ENCODE results near the gene UBR1.

The UBR1 gene

DNA sequence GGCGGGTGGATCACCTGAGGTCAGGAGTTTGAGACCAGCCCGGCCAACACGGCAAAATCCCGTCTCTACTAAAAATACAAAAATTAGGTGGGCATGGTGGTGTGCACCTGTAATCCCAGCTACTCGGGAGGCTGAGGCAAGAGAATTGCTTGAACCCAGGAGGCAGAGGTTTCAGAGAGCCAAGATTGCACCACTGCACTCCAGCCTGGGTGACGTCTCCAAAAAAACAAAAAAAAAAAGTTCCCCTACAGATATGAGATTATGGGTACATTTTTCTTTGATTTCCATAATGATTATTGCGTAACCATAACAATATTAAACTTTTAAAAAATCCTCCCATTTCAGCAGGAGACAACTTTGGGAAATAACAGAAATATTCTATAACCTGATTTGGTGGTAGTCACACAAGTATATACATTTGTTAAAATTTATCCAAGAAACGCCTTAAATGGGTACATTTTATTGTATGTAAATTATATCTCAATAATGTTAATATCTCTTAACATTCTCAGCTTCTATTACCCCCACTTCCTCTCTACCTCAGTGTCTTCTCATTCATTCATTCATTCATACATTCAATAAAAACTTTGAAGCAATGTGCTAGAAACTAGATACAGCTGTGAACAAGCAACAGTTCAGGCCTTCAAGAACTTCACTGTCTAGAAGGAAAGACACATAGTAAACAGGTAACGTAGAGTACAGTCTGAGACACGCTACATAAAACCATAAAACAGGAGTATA, 6.6 kb downstream of the UBR1 start:
- no peak for DNase-seq
- Histone ChIP-seq H4K20me1 (ENCODE audit: insufficient read depth, low read length) (no peaks in the 10 kb centered on the region), H3K36me3 (replicated peaks; ENCODE audit: insufficient read depth, low read length) (no peaks in the 10 kb centered on the region), H3K9ac (ENCODE audit: low read length) (no peak overlapping the region), H3K79me2 (ENCODE audit: low read length) (peaks cover 43% of the 10 kb centered on the region), H3K4me3 (ENCODE audit: low read length) (no peak overlapping the region), H3K27ac (ENCODE audit: low read length) (no peak overlapping the region), H3F3A (ENCODE audit: insufficient read depth, low read length) (no peaks in the 10 kb centered on the region), H3K27me3 (replicated peaks; ENCODE audit: insufficient read depth, low read length) (no peaks in the 10 kb centered on the region), H3K9me2 (replicated peaks; ENCODE audit: insufficient read depth, low read length) (no peaks in the 10 kb centered on the region), H3K4me1 (ENCODE audit: low read length) (no peaks in the 10 kb centered on the region), H3K4me2 (ENCODE audit: low read depth, low read length) (no peak overlapping the region), H2AFZ (ENCODE audit: low read length) (no peak overlapping the region), H3K9me3 (replicated peaks; ENCODE audit: insufficient read depth, low read length) (no peaks in the 10 kb centered on the region)
- TF ChIP-seq EZH2 (optimal IDR thresholded peaks at IDR 0.05; ENCODE audit: low read depth, low read length): no peak
- TF ChIP-seq EZH2phosphoT487 (IDR thresholded peaks at IDR 0.05; ENCODE audit: low read length): no peak
- TF ChIP-seq CTCF (IDR thresholded peaks at IDR 0.05; ENCODE audit: low read length): no peak

GRCh38 chr15:43096411-43096810, 9.4 kb downstream of the UBR1 start:
- Histone ChIP-seq H3K4me3 (ENCODE audit: low read length) (no peak overlapping the region), H3K9me2 (replicated peaks; ENCODE audit: insufficient read depth, low read length) (no peaks in the 10 kb centered on the region), H3K4me2 (ENCODE audit: low read depth, low read length) (no peak overlapping the region), H3K9ac (ENCODE audit: low read length) (no peak overlapping the region), H3K79me2 (ENCODE audit: low read length) (peaks cover 26% of the 10 kb centered on the region), H3K27me3 (replicated peaks; ENCODE audit: insufficient read depth, low read length) (no peaks in the 10 kb centered on the region), H3K27ac (ENCODE audit: low read length) (no peak overlapping the region), H2AFZ (ENCODE audit: low read length) (no peak overlapping the region), H4K20me1 (ENCODE audit: insufficient read depth, low read length) (no peaks in the 10 kb centered on the region), H3K9me3 (replicated peaks; ENCODE audit: insufficient read depth, low read length) (no peaks in the 10 kb centered on the region), H3F3A (ENCODE audit: insufficient read depth, low read length) (no peaks in the 10 kb centered on the region), H3K4me1 (ENCODE audit: low read length) (no peaks in the 10 kb centered on the region), H3K36me3 (replicated peaks; ENCODE audit: insufficient read depth, low read length) (no peaks in the 10 kb centered on the region)
- DNase-seq: no peak
- TF ChIP-seq EZH2 (optimal IDR thresholded peaks at IDR 0.05; ENCODE audit: low read depth, low read length) (no peak), CTCF (IDR thresholded peaks at IDR 0.05; ENCODE audit: low read length) (no peak), EZH2phosphoT487 (IDR thresholded peaks at IDR 0.05; ENCODE audit: low read length) (no peak)

DNA sequence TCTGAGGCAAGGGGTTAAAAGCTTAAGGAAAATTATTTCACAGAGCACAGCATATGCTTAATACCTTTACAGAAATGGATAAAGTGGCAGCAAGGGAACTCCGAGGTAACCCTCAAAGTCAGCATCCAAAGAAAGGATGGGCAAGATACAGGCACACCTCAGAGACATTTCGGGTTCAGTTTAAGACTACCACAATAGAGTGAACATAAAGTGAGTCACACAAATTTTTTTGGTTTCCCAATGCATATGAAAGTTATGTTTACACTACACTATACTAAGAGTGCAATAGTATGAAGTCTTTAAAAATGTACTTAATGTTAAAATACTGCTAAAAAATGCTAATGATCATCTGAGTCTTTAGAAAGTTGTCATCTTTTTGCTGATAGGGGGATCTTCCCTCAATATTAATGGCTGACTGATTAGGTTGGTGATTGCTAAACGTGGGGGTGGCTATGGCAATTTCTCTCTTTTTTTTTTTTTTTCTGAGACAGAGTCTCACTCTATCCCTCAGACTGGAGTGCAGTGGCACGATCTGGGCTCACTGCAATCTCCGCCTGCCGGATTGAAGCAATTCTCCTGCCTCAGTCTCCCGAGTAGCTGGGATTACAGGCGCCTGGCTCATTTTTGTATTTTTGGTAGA, 10.0 kb downstream of the UBR1 start:
- H3F3A ChIP-seq (ENCODE audit: insufficient read depth, low read length): no peaks in the 10 kb centered on the region
- no peaks in the 10 kb centered on the region for H3K9me2 ChIP-seq (replicated peaks; ENCODE audit: insufficient read depth, low read length)
- no peak for DNase-seq
- H3K4me2 ChIP-seq (ENCODE audit: low read depth, low read length): no peak overlapping the region
- no peak overlapping the region for H3K9ac ChIP-seq (ENCODE audit: low read length)
- no peak overlapping the region for H3K4me3 ChIP-seq (ENCODE audit: low read length)
- H3K27me3 ChIP-seq (replicated peaks; ENCODE audit: insufficient read depth, low read length): no peaks in the 10 kb centered on the region
- H3K4me1 ChIP-seq (ENCODE audit: low read length): no peaks in the 10 kb centered on the region
- H3K27ac ChIP-seq (ENCODE audit: low read length): no peak overlapping the region
- no peaks in the 10 kb centered on the region for H4K20me1 ChIP-seq (ENCODE audit: insufficient read depth, low read length)
- no peaks in the 10 kb centered on the region for H3K36me3 ChIP-seq (replicated peaks; ENCODE audit: insufficient read depth, low read length)
- H3K9me3 ChIP-seq (replicated peaks; ENCODE audit: insufficient read depth, low read length): no peaks in the 10 kb centered on the region
- no peak overlapping the region for H2AFZ ChIP-seq (ENCODE audit: low read length)
- peaks cover 22% of the 10 kb centered on the region for H3K79me2 ChIP-seq (ENCODE audit: low read length)
- TF ChIP-seq EZH2 (optimal IDR thresholded peaks at IDR 0.05; ENCODE audit: low read depth, low read length) (no peak), EZH2phosphoT487 (IDR thresholded peaks at IDR 0.05; ENCODE audit: low read length) (no peak), CTCF (IDR thresholded peaks at IDR 0.05; ENCODE audit: low read length) (no peak)

Measured in MM.1S (cell line).